Epidermal melanocyte (primary cell): Measurements from ENCODE around the gene PRADC1.

ENCODE experiments used
- DNase-seq: peaks from one replicate; pipeline ENCODE4 v3.0.0; 2011; ENCODE audit warnings: low spot score; ENCODE audit not compliant: insufficient read length

The PRADC1 gene

DNA sequence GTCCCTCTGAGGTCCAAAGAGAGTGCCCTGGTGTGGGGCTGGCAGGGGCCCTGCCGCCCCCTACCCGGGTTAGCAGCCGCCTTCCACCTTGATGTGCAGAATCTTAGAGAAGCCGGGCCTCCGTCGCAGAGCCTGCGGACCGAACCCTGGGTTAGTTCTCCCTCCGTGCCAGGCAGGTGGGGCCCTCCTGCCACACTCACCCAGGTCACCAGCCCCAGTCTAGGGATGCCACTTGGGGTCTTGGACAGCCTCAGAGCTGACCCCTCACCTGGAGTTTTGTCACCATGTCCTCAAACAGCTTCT, 25.8 kb upstream of the PRADC1 start:
- DNase-seq = no peak

GRCh38 chr2:73258186-73258912, 25.3 kb upstream of the PRADC1 start:
- DNase-seq = no peak

DNA sequence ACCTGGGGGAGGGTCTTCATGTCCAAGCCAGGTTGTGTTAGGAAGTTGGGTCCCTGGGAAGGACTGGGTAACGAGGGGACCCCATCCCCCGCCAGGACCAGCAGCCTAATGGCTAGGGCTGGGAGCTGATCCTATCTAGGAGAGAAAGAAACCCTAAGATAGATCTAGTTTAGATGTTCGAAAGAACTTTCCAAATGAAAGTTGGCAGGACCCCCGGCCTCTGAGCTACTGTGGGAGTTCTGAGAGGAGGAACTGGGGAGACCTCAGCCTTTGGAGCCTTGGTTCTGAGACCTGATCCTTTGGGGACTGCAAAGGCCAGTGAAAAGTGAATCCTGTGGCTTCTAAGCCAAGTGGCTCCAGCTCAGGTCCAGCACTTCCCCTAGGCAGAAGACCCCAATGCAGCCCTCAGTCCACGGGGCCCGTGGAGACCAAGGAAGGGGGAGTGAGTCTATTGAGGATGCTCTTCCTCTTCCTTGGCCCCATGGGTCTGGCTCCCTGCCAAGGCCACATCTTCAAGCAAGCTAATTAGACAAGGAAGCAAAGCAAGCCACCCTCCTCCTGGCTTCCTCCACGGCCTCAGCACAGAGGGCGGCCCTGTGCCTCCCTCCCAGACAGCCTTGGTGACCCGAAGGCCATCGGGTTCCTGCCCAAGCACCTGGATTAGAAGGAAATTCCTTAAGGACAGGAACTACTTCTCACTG, 24.5 kb upstream of the PRADC1 start:
- DNase-seq = no peak

DNA sequence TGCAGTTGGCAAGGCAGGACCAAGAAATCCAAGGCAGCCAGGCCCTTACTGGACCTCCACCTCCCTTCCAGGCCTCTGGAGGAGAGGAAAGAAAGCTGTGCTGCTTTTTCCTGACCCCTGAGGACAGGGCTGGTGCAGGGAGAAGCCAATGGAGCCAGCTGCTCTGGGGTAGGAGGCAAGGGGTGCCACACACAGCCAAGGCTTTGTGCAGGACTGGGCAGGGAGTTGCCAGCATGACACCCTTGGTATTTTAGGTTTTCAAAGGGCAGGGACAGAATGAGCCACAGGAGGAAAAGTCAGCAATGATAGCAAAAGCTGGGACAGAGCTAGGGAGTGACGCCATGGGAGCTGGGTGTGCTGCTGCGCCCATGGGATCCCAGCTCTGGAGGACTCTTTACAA, 24.0 kb upstream of the PRADC1 start:
- no peak for DNase-seq

DNA sequence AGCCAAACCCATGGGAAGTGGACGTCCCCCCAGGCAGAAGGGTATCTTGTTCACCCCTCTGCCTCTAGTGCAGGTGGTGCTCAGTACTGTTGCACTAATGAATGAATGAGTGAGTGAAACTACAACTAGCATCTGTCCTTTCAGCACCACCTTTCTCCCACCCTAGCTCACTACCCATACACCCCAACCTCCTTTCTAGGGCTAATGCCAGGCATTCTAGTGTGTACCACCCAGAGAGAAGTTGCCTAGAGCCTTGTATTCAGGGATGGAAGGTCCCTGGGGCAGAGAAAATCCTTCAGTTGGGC, 23.5 kb upstream of the PRADC1 start:
- DNase-seq = no peak

DNA sequence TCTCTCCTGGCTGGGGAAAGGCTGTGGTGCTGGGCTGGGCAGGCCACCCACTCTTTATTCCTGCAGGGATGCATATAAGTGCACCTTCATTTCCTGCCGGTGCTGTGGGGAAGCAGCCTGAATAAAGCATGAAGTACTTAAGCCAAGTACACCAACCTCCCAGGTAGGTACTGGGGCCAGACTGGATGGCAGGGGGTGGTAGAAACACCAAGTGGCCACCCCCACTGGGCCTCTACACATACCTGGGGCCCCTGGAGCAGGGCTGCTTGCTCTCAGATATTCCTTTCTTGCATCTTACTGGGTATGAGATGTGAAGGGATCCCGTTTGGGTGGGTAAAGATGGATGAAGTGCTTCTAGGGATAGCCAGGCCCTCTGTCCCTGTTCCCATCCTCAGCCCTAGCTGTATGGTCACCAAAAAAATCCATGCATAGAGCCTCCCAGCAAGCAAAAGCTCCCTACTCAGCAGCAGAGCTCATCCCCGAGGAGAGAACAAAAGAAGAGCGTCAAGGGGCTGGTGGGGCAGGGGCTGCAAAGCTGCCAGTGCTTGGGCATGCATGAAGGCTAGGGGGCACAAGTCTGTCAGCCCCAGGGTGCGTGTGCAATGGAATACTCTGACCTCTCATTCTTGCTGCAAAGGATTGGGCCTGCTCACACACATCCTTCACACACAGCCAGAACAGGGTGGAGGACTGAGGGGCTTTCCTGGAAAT, 23.0 kb upstream of the PRADC1 start:
- no peak for DNase-seq

- DNase-seq = no peak
These were observed 22.1 kb upstream of the PRADC1 start for GRCh38 chr2:73255007-73255644.

DNA sequence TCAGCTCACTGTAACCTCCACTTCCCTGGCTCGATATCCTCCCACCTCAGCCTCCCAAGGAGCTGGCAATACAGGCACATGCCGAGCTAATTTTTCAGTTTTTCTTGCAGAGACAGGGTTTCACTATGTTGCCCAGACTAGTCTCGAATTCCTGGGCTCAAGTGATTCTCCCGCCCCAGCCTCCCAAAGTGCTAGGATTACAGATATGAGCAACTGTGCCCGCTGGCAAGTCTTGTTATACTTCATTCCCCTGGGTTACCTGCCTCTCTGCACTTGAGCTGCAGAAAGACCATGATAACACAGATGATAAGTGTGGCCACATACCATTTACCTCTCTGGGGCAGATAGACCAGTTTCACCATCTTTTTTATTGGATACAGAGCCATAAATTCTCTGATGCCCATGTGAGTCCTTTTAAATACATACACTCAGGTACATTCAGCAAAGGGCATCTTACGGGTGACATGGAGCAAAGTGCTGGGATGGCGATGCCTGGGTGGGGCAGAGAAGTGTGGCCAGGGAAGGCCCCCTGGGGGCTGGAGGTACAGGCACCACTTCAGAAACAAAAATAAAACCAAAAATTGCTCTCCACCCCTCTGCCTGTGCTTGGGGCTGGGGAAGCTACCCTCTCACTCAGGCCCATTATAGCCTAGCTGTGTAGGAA, 21.4 kb upstream of the PRADC1 start:
- no peak for DNase-seq

DNA sequence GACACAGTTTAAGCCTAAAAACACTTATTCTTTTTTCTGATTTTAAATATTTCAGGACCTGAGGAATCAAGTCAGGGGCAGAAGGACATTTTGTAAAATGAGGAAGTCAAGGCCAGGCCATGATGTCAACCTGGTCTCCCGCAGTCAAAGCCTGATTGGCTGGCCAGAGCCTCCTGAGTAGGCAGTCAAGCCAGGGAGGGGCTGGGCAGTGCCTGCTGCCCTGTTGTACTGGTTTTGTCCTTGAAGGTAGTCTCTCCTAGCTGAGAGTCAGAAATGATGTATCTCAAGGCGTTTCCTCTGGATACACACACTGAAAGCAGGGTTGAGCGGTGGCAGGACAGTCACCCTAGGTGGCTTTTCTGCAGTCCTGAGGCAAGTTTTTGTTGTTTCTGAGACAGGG, 20.9 kb upstream of the PRADC1 start:
- no peak for DNase-seq

- no peak for DNase-seq
These were observed 20.4 kb upstream of the PRADC1 start for GRCh38 chr2:73253400-73253799.

GRCh38 chr2:73252238-73253027, 19.4 kb upstream of the PRADC1 start:
- no peak for DNase-seq

GRCh38 chr2:73250872-73251846, 18.1 kb upstream of the PRADC1 start:
- no peak for DNase-seq

DNA sequence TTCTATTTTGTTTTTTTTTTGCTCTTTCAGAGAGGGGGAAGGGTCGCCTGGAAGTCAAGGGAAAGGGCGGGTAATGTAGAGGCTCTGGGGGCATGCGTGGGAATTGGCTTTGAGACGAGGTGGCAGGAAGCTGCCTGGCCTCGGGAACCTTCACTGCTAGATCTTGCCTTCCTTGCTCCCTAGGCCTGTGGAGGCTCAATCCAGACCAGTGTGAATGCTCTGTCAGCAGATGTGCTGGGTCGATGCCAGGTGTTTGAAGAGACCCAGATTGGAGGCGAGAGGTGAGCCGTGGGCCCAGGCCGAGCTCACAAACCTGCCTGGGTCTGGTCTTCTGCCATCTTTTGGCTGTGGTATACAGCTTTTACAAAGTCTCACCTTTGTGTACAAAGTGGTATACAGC, 16.6 kb upstream of the PRADC1 start:
- no peak for DNase-seq

DNA sequence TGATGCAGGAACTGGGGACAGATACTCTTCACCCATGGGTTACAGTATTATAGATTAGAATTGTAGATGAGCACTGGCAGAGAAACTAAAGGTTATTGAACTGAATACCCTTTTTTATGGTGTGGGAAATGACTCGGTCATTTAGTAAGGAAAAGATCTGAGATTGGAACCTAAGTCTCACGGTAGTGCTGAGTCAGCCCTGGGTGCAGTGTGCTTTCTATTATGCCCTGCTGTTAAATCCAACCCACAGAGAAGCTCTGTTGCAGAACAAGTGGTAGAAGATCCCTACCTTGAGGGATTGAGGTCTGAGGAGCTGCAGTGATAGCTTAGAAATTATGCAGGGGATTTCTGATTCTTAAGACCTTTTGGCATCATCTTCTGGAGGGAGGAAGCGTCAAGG, 13.8 kb upstream of the PRADC1 start:
- DNase-seq = no peak

DNA sequence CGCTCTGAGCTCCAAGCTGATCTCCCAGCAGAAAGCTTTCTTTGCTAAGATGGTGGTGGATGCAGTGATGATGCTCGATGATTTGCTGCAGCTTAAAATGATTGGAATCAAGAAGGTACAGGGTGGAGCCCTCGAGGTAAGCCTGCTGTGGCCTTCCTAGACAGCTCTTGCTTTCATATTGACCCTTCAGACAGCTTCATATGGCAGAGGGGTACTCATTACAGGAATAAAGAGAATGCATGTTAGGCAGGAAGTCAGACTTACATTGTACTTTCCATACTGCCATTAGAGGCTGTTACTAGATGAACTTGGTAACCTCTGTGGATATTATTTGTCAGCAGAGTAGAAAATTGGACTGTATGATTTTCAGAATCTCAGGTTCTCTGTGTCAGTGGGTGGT, 11.5 kb upstream of the PRADC1 start:
- no peak for DNase-seq

DNA sequence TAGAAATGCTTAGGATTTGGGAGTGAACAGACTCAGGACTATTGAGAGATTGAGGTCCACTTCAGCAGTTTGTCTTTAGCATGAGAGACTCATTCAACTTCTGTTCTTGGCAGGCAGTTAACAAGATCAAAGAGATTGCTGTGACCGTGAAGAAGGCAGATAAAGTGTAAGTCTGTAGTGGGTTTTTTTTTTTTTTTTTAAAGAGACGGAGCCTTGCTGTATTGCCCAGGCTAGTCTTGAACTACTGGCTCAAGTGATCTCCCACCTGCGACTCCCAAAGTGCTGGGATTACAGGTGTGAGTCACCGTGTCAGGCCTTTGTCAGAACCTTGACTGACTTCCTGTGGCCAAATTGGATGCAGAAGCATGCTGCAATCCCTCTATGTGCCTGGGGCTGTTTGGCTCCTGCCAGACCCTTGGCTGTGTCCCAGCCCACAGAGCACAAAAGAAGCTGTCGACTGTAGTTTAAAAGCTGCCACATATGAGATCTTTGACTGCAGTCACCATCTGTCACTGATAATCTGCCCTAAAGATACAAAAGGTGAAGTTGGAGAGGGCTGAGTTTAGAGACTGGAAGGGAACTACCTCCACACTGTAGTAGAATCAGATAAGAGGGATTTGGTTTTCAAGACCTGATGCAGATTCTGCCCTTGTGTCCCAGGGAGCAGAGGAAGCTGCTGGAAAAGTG, 11.0 kb upstream of the PRADC1 start:
- no peak for DNase-seq

- DNase-seq = no peak
These were observed 6.7 kb upstream of the PRADC1 start for GRCh38 chr2:73239776-73240175.

GRCh38 chr2:73238976-73239375, 5.9 kb upstream of the PRADC1 start:
- DNase-seq = no peak

DNA sequence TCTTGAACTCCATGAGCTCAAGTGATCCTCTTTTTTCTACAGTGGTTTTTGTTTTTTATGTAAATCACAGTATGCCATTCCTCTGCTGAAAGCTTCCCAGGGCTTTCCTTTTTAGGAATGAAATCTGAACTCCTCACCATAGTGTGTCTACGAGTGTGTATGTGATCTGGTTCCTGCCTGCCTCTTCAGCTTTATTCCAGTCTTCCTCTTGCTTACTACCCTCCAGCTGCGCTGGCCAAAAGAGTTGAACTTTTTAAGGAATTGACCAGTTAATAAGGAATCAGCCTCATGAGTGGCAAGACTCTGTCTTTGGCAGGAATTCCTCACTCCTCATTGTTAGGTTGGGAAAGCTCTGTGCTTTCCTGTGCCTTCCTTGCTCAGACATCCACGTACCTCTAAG, 5.1 kb upstream of the PRADC1 start:
- DNase-seq = no peak
